Osteoblast (primary cell): ENCODE data around the gene HBS1L. TPM values are rescaled to one million over a fixed set of nuclear protein-coding genes. Genes with fewer than 3 reads are reported as not detected.

Experiments
- DNase-seq: peaks from one replicate; pipeline ENCODE4 v3.0.0; 2011; ENCODE audit warnings: low spot score, mixed read lengths; ENCODE audit not compliant: insufficient read length; ENCODE audit errors: missing footprints
- H2AFZ ChIP-seq: 2 replicates; pipeline ENCODE4 v1.6.0; 2011; ENCODE audit warnings: mild to moderate bottlenecking, low read length
- H3K27ac ChIP-seq: 2 replicates; pipeline ENCODE4 v1.5.1; 2011; ENCODE audit warnings: mild to moderate bottlenecking, low read depth, low read length, moderate library complexity
- H3K27me3 ChIP-seq: 2 replicates; pipeline ENCODE4 v1.6.0; 2012; ENCODE audit warnings: mild to moderate bottlenecking, control low read depth, inconsistent platforms, low read length, moderate library complexity; ENCODE audit not compliant: insufficient read depth
- H3K36me3 ChIP-seq: 2 replicates; pipeline ENCODE4 v1.5.1; 2011; ENCODE audit warnings: mild to moderate bottlenecking, low read length, control low read depth, moderate library complexity; ENCODE audit not compliant: insufficient read depth
- H3K4me1 ChIP-seq: 2 replicates; pipeline ENCODE4 v1.5.1; 2011; ENCODE audit warnings: mild to moderate bottlenecking, low read length, control low read depth, moderate library complexity; ENCODE audit not compliant: insufficient read depth
- H3K4me2 ChIP-seq: 2 replicates; pipeline ENCODE4 v1.6.0; 2011; ENCODE audit warnings: mild to moderate bottlenecking, low read length; ENCODE audit not compliant: insufficient read depth
- H3K4me3 ChIP-seq: fragments of 200-600 bp; sonication (generic); 3 replicates; pipeline ENCODE4 v1.5.1; 2012; ENCODE audit warnings: mild to moderate bottlenecking, low read length, inconsistent platforms; ENCODE audit not compliant: insufficient read depth
- H3K79me2 ChIP-seq: 2 replicates; pipeline ENCODE4 v1.6.0; 2012; ENCODE audit warnings: mild to moderate bottlenecking, low read length, control low read depth, inconsistent platforms; ENCODE audit not compliant: insufficient read depth
- H3K9me3 ChIP-seq: 2 replicates; pipeline ENCODE4 v1.5.1; 2011; ENCODE audit warnings: low read depth, low read length, control low read depth
- H4K20me1 ChIP-seq: 2 replicates; pipeline ENCODE4 v1.6.0; 2012; ENCODE audit warnings: mild to moderate bottlenecking, low read length, control low read depth; ENCODE audit not compliant: insufficient read depth
- total RNA-seq: library from RNA; depleted of rRNA; stranded (reverse); fragments of >200 nt; gene quantifications from 2 replicates; pipeline ENCODE4 v1.2.3, GENCODE V29; 2012
- TF ChIP-seq, protein P1 (sequence below): IDR thresholded peaks from 2 replicates; pipeline ENCODE4 v1.5.1; 2011; ENCODE audit warnings: mild to moderate bottlenecking, low read depth, low read length, moderate library complexity; ENCODE audit errors: extremely low read depth

HBS1L gene
- total RNA-seq, 1 donor = 94.8 TPM

DNA sequence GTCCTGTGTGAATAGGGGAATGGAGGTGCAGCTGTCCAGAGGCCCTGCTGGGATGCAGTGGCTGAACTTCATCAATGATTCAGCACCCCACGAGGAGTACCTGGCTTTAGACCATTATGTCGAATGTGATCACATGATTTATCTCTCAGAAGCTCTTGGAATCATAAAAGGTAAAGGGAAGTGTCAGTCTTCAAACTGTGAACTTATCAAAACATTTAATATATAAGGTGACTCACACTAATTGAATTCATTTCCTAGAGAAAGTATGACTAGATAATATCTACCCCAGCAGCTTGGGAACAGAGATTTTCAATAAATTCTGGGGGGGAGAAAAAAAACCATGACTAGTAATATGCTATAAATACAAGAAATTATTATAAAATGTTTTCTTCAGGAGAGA, 134.2 kb downstream of the HBS1L start:
- Histone ChIP-seq H4K20me1 (no peaks in the 10 kb centered on the region), H3K4me2 (no peak overlapping the region), H3K27me3 (no peaks in the 10 kb centered on the region), H3K79me2 (no peaks in the 10 kb centered on the region), H3K4me3 (no peak overlapping the region), H3K9me3 (no peaks in the 10 kb centered on the region), H3K4me1 (peaks cover 2% of the 10 kb centered on the region), H3K27ac (no peak overlapping the region), H2AFZ (no peak overlapping the region), H3K36me3 (no peaks in the 10 kb centered on the region)
- TF ChIP-seq, protein P1, sequence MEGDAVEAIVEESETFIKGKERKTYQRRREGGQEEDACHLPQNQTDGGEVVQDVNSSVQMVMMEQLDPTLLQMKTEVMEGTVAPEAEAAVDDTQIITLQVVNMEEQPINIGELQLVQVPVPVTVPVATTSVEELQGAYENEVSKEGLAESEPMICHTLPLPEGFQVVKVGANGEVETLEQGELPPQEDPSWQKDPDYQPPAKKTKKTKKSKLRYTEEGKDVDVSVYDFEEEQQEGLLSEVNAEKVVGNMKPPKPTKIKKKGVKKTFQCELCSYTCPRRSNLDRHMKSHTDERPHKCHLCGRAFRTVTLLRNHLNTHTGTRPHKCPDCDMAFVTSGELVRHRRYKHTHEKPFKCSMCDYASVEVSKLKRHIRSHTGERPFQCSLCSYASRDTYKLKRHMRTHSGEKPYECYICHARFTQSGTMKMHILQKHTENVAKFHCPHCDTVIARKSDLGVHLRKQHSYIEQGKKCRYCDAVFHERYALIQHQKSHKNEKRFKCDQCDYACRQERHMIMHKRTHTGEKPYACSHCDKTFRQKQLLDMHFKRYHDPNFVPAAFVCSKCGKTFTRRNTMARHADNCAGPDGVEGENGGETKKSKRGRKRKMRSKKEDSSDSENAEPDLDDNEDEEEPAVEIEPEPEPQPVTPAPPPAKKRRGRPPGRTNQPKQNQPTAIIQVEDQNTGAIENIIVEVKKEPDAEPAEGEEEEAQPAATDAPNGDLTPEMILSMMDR = no peak
- no peak for DNase-seq

DNA sequence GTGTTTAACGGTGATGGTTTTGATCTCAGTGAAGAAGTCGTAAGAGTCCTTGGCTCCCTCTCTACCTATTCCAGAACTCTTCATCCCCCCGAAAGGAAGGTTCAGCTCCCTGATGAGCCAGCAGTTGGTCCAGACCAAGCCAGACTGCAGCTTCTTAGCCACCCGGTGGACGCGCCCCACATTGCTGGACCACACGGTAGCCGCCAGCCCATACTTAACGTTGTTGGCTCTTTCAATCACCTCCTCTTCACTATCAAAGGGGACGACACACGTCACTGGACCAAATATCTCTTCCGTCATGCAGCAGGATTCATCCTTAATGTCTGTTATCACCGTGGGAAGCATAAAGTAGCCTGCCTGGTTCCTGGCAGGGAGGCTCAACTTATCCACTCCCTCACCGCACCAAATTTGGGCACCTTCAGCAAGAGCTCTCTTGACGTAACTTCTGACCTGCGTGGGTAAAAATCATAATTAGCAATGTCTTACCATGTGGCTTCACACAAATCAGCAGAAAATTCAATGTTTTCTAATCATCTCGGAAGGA, 136.1 kb downstream of the HBS1L start:
- H3K4me1 ChIP-seq = no peaks in the 10 kb centered on the region
- DNase-seq = no peak
- no peaks in the 10 kb centered on the region for H4K20me1 ChIP-seq
- H3K9me3 ChIP-seq = no peaks in the 10 kb centered on the region
- no peak overlapping the region for H2AFZ ChIP-seq
- no peak overlapping the region for H3K4me2 ChIP-seq
- no peak overlapping the region for H3K4me3 ChIP-seq
- H3K36me3 ChIP-seq = no peaks in the 10 kb centered on the region
- TF ChIP-seq, protein P1 = no peak
- H3K27ac ChIP-seq = no peak overlapping the region
- H3K79me2 ChIP-seq = no peaks in the 10 kb centered on the region
- no peaks in the 10 kb centered on the region for H3K27me3 ChIP-seq

DNA sequence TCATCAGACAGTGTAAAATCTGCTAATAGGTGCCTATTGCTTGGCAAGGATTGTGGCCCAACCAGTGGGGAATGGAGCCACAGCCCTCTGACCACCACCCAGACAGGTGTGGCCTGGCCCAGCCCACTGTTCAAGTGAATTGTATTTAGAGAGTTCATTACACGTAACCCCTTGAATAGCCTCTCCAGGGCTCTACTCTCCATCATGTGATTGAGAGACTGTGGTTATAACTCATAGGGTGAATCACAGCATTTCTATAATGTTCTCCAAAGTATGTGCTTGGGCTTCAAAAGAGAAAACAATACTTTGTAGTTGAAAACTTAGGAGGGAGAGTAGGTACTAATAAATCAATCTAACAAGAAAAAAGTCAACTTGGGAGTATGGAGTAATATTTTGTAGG, 143.1 kb downstream of the HBS1L start:
- Histone ChIP-seq H2AFZ (peak overlapping the region; percentile 35), H3K27ac (peak overlapping the region; percentile 100), H3K36me3 (no peaks in the 10 kb centered on the region), H3K9me3 (no peaks in the 10 kb centered on the region), H3K4me2 (no peak overlapping the region), H3K4me3 (no peak overlapping the region), H3K4me1 (peaks cover 41% of the 10 kb centered on the region), H3K27me3 (no peaks in the 10 kb centered on the region), H3K79me2 (no peaks in the 10 kb centered on the region), H4K20me1 (no peaks in the 10 kb centered on the region)
- TF ChIP-seq, protein P1 = no peak
- peak; percentile 90 for DNase-seq

DNA sequence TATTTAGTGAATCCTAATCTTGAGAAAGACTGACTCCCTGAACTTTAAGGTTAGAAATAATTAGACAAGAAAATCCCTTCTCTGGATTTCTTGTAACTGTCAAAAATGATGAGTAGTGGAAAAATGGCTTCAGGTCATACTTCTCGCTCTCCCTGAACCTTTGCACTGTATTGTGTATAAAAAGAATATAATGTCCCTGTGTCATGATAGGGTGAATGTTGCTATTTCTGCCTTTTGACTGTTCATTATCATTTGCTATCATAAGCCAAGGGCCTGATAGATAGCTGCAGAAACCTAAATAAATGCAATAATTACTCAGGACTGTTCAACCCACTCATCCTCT, 144.1 kb downstream of the HBS1L start:
- no peak for DNase-seq
- Histone ChIP-seq H3K36me3 (no peaks in the 10 kb centered on the region), H3K27ac (peak overlapping the region; percentile 100), H3K9me3 (no peaks in the 10 kb centered on the region), H3K4me2 (no peak overlapping the region), H3K79me2 (no peaks in the 10 kb centered on the region), H2AFZ (peak overlapping the region; percentile 47), H4K20me1 (no peaks in the 10 kb centered on the region), H3K27me3 (no peaks in the 10 kb centered on the region), H3K4me3 (no peak overlapping the region), H3K4me1 (peaks cover 41% of the 10 kb centered on the region)
- TF ChIP-seq, protein P1 = no peak

Other genes with a start within 250 kb of the HBS1L start
- gene ALDH8A1, start 104.7 kb downstream of the HBS1L start, total RNA-seq = under 0.01 and 0.29 TPM in 2 replicates
- gene MYB, start 126.5 kb upstream of the HBS1L start, total RNA-seq = under 0.01 and 0.36 TPM in 2 replicates